Mucosa of descending colon (tissue), 3 donors: ENCODE results near the gene SLC2A1. TPM values are rescaled to one million over a fixed set of nuclear protein-coding genes. Genes with fewer than 3 reads are reported as not detected.

ENCODE experiments used
- ATAC-seq: fragments of 200-7000 bp; cut with Tn5 transposase; one replicate; pipeline ENCODE4 v1.9.1; 2020; ENCODE audit warnings: mild to moderate bottlenecking, moderate library complexity
- DNase-seq, 3 donors: peaks; one replicate each; pipeline ENCODE4 v3.0.0-alpha.2; 2020
- H3K36me3 ChIP-seq: fragments of 200-600 bp; one replicate; pipeline ENCODE4 v1.8.0; 2021; ENCODE audit warnings: low read depth, mild to moderate bottlenecking
- H3K4me1 ChIP-seq: fragments of 200-600 bp; one replicate; pipeline ENCODE4 v1.8.0; 2021; ENCODE audit warnings: low read depth, mild to moderate bottlenecking
- H3K4me3 ChIP-seq: fragments of 200-600 bp; one replicate; pipeline ENCODE4 v1.8.0; 2021; ENCODE audit warnings: mild to moderate bottlenecking
- H3K9me3 ChIP-seq: fragments of 200-600 bp; one replicate; pipeline ENCODE4 v1.8.0; 2021; ENCODE audit warnings: mild to moderate bottlenecking
- intact Hi-C, 2 donors: fragments of 100-400 bp; cut with DNase I in 1 of 2; cut with micrococcal nuclease in 1 of 2; formaldehyde crosslinking; loops; one replicate each; pipeline versions ENCODE4 v1.11.0 to v1.11.1; 2022; cut with DNase I, micrococcal nuclease
- total RNA-seq, 3 donors: library from RNA; stranded (reverse); fragmentation: NEBNext Ultra II Directional in 2 of 3; extraction: Animal tissue kit (Norgen Biotek cat#: 25700) in 2 of 3; gene quantifications; one replicate each; pipeline versions ENCODE4 v1.2.1 to v1.2.4, GENCODE V29; 2021 to 2023
- TF ChIP-seq, protein P1 (sequence below): fragments of 200-600 bp; IDR thresholded peaks from one replicate; pipeline ENCODE4 v1.8.0; 2022; ENCODE audit warnings: antibody characterized with exemption, mild to moderate bottlenecking
- donor health status: DM: no; HTN: no; CAD: no; lungs with moderate emphysema.
- donor health status: DM: no; HTN: no; CAD: no.
- donor health status: DM: no; HTN: yes; CAD: no.

Gene SLC2A1
- total RNA-seq, 3 donors from 2014 or later: 36.0 to 81.2 (median 74.3) TPM

DNA sequence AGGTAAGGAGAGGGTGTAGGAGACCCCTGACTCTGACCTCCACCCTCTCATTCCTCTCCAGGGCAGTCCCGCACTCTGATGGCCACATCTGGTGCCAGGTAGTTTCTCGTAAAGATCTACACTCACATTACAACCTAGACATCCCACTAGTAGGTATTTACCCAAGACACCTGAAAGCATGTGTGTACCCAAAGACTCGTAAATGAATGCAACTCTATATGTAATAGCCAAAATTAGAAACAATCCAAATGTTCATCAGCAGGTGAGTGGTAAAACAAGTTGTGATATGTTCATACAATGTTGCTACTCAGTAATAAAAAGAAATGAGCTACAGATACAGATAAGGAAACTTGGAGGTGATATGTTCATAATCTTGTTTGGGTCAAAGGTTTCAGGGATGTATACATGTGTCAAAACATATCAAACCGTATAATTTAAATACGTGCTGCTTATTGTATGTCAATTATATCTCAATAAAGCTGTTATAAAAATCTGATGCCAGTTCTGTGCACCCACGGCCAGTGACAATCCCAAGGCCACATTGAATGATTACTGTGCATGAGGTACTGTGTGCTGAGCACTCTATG lies 37.8 kb upstream of the SLC2A1 start:
- H3K36me3 ChIP-seq: no peaks in the 10 kb centered on the region
- TF ChIP-seq, protein P1, sequence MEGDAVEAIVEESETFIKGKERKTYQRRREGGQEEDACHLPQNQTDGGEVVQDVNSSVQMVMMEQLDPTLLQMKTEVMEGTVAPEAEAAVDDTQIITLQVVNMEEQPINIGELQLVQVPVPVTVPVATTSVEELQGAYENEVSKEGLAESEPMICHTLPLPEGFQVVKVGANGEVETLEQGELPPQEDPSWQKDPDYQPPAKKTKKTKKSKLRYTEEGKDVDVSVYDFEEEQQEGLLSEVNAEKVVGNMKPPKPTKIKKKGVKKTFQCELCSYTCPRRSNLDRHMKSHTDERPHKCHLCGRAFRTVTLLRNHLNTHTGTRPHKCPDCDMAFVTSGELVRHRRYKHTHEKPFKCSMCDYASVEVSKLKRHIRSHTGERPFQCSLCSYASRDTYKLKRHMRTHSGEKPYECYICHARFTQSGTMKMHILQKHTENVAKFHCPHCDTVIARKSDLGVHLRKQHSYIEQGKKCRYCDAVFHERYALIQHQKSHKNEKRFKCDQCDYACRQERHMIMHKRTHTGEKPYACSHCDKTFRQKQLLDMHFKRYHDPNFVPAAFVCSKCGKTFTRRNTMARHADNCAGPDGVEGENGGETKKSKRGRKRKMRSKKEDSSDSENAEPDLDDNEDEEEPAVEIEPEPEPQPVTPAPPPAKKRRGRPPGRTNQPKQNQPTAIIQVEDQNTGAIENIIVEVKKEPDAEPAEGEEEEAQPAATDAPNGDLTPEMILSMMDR: no peak
- H3K4me1 ChIP-seq: peaks cover 6% of the 10 kb centered on the region
- H3K9me3 ChIP-seq: no peaks in the 10 kb centered on the region
- ATAC-seq (peak; percentile 80), DNase-seq (no peak)
- H3K4me3 ChIP-seq: no peak overlapping the region
- intact Hi-C loops: no loop called here

DNA sequence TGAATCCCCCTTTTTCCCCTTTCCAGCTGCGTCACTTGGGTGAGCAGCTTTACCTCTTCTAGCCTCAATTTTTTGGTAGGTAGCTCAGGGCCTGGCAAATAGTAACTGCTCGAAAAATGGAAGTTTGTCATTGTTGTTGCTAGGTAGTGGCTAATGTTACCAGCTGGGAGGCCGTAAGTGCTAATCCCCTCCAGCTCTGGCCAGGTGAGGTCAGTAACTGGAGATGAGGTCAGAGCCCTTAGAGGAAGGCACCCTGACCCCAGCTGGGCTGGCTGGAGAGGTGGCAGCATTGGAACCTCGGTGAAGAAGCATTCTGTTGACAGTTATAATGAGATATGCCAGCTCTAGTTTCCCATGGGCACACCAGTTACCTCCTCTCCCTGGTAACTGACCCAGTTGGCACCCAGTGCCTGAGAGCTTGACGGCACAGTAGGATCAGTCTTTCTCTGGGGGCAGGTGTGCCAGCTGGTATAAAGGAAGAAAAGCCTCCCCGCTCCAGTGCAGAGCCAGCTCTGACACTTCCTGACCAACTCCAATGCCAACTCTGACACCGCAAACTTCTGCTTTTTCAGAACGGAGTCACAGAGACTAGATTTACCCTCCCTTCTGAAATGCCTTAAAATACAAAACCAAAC lies 35.0 kb upstream of the SLC2A1 start:
- TF ChIP-seq, protein P1: no peak
- DNase-seq (no peak), ATAC-seq (peak; percentile 32)
- Histone ChIP-seq H3K4me1 (peaks cover 6% of the 10 kb centered on the region), H3K4me3 (no peak overlapping the region), H3K9me3 (no peaks in the 10 kb centered on the region), H3K36me3 (no peaks in the 10 kb centered on the region)
- intact Hi-C loops: no loop called here

DNA sequence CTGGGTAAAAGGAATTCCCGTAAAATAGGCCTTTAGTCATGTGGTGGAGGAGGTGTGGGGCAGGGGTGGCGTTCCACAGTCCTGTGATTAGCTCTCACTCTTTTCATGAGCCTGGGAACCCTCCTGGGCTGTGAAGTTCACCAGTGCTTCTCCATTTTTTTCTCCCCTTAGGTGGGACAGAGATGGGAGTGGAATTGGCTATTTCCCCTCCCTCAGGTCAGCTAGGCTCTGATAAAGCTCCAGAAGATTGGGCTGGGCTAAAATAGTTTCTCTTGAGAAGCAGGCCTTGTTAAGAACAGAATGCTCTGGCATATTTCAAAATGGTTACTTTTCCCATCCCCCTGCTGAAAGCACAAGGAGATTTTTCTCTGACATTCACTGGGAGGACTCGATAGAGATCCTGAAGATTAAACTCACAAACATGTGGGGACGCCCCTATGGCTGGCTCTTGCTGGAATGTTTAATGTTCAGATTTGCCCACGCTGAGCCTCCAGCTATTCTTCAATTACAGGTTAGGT lies 33.4 kb upstream of the SLC2A1 start:
- no peaks in the 10 kb centered on the region for H3K9me3 ChIP-seq
- no peak overlapping the region for H3K4me3 ChIP-seq
- ATAC-seq: no peak
- H3K36me3 ChIP-seq: no peaks in the 10 kb centered on the region
- peaks cover 4% of the 10 kb centered on the region for H3K4me1 ChIP-seq
- intact Hi-C loops: no loop called here
- TF ChIP-seq, protein P1: no peak
- no peak for DNase-seq

DNA sequence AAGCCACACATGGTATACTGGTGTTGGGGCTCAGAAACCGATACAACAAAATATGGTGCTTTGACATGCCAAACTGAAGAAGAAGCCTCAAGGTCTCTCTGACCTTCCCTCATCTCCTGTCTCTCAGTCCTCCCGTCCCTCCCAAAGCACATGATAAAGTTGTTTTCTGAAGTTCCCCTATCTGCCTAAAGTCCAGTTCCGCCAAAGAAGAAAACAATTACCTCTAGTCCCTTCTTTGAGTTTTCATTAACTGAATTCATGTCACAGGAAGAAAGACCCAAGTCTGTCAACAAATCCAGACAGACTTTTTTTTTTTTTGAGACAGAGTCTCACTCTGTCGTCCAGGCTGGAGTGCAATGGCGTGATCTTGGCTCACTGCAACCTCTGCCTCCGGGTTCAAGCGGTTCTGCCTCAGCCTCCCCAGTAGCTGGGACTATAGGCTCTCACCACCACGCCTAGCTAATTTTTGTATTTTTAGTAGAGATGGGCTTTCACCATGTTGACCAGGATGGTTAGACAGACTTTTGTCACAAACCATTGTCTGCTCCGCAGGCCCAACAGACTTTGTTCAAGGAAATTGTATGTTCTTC lies 32.2 kb upstream of the SLC2A1 start:
- intact Hi-C loops: no loop called here
- no peak overlapping the region for H3K4me3 ChIP-seq
- DNase-seq (no peak), ATAC-seq (no peak)
- TF ChIP-seq, protein P1: no peak
- H3K36me3 ChIP-seq: no peaks in the 10 kb centered on the region
- no peaks in the 10 kb centered on the region for H3K9me3 ChIP-seq
- no peaks in the 10 kb centered on the region for H3K4me1 ChIP-seq

DNA sequence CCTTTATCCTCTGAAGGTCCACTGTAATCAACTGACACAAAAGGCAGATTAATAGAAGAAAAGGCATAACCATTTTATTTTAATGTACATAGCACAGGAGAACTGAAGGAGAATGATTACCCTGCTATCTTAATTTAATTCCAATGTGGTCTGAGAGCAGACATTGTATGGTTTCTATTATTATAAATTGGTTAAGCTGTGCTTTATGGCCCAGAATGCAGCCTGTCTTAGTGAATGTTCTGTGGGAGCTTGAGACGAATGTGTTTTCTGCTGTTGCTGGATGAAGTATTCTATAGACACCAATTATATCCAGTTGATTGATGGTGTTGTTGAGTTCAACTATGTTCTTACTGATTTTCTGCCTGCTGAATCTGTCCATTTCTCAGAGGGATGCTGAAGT lies 25.0 kb upstream of the SLC2A1 start:
- H3K9me3 ChIP-seq: no peaks in the 10 kb centered on the region
- no peaks in the 10 kb centered on the region for H3K4me1 ChIP-seq
- intact Hi-C loops: no loop called here
- TF ChIP-seq, protein P1: no peak
- no peaks in the 10 kb centered on the region for H3K36me3 ChIP-seq
- DNase-seq: no peak
- H3K4me3 ChIP-seq: no peak overlapping the region
- ATAC-seq: no peak
